ENCODE results near the gene DHRS2. TPM values are rescaled to one million over a fixed set of nuclear protein-coding genes. Genes with fewer than 3 reads are reported as not detected.
A peak's percentile ranks its signal among the peaks of the same experiment; 100 is the strongest.
"Not testable (repeated sequence)": the region's sequence is repeated elsewhere in the genome, so short reads cannot be mapped to it uniquely, and the experiment has no call there.

The DHRS2 gene
- total and polyA plus RNA-seq, 2 of the 13 experiments (the other 11 are each of a cell fraction or from before 2014, with no cell fraction given): 1,621 to 3,021 TPM

GRCh38 chr14:23637655-23638413 is 1.7 kb downstream of the DHRS2 start (continued):
- TF ChIP-seq ZZZ3 (CRISPR knock-in tag; IDR thresholded peaks at IDR 0.05; ENCODE audit: borderline replicate concordance): peak; percentile 72; the same call in 1 of the 2 replicates
- peak; percentile 42; the same call in 1 of the 2 replicates for TF ChIP-seq TAF1 (CRISPR knock-in tag; IDR thresholded peaks at IDR 0.05)
- peak; percentile 49; the same call in 1 of the 2 replicates for TF ChIP-seq HDAC2 (CRISPR knock-in tag; IDR thresholded peaks at IDR 0.05)
- not testable (repeated sequence) for TF ChIP-seq ATF7 (IDR thresholded peaks at IDR 0.05); TCF12 (CRISPR knock-in tag; IDR thresholded peaks at IDR 0.05)
- 0 out of 2 replicates have a peak, but pooled peaks have one; percentile 21 for TF ChIP-seq ATF7 (CRISPR knock-in tag; IDR thresholded peaks at IDR 0.05)
- TF ChIP-seq FOXK1 (CRISPR knock-in tag; IDR thresholded peaks at IDR 0.05; ENCODE audit: borderline replicate concordance, low read depth): peak; percentile 98
- TF ChIP-seq ZNF24 (IDR thresholded peaks at IDR 0.05): peak; percentile 60
- TF ChIP-seq ZBTB49 (CRISPR knock-in tag; IDR thresholded peaks at IDR 0.05; ENCODE audit: borderline replicate concordance): peak; percentile 84; the same call in 1 of the 2 replicates
- 0 out of 2 replicates have a peak, but pooled peaks have one; percentile 12 for TF ChIP-seq HMG20B (CRISPR knock-in tag; conservative IDR thresholded peaks at IDR 0.05)
- 0 out of 2 replicates have a peak, but pooled peaks have one; percentile 58 for TF ChIP-seq ZNF713 (CRISPR knock-in tag; IDR thresholded peaks at IDR 0.05)
- peak; percentile 59 for TF ChIP-seq ZKSCAN1 (IDR thresholded peaks at IDR 0.05; ENCODE audit: low read length)
- TF ChIP-seq HMGXB4 (CRISPR knock-in tag; IDR thresholded peaks at IDR 0.05; ENCODE audit: borderline replicate concordance in 1 of 2, low read depth in 1 of 2): peak in 1 of 2 experiments; percentile 75; a peak in 2 of 4 replicates
- TF ChIP-seq MTA3 (CRISPR knock-in tag; IDR thresholded peaks at IDR 0.05): peak; percentile 64; the same call in 1 of the 2 replicates
- TF ChIP-seq TCF12 (IDR thresholded peaks at IDR 0.05): 0 out of 2 replicates have a peak, but pooled peaks have one; percentile 64
- 0 out of 2 replicates have a peak, but pooled peaks have one; percentile 76 for TF ChIP-seq U2AF2 (IDR thresholded peaks at IDR 0.05; ENCODE audit: low read depth, low read length)
- peak; percentile 43; the same call in 1 of the 2 replicates for TF ChIP-seq ZBTB20 (CRISPR knock-in tag; IDR thresholded peaks at IDR 0.05; ENCODE audit: borderline replicate concordance, low read depth)
- TF ChIP-seq MZF1 (CRISPR knock-in tag; IDR thresholded peaks at IDR 0.05; ENCODE audit: borderline replicate concordance): 0 out of 2 replicates have a peak, but pooled peaks have one; percentile 43
- TF ChIP-seq MATR3 (CRISPR knock-in tag; IDR thresholded peaks at IDR 0.05): peak; percentile 87
- peak; percentile 64; the same call in 1 of the 2 replicates for TF ChIP-seq THAP9 (CRISPR knock-in tag; IDR thresholded peaks at IDR 0.05; ENCODE audit: borderline replicate concordance)
- 0 out of 2 replicates have a peak, but pooled peaks have one; percentile 16 for TF ChIP-seq ZNF326 (CRISPR knock-in tag; IDR thresholded peaks at IDR 0.05; ENCODE audit: borderline replicate concordance)
- TF ChIP-seq ATF3 (CRISPR knock-in tag; IDR thresholded peaks at IDR 0.05): peak; percentile 32; the same call in 1 of the 2 replicates

Data from HepG2 (cell line).